GM12878 (cell line): ENCODE measurements around the gene SMOC2. TPM values are rescaled to one million over a fixed set of nuclear protein-coding genes. Genes with fewer than 3 reads are reported as not detected.

ENCODE experiments used
- ATAC-seq: fragments of 200-7000 bp; cut with Tn5 transposase; 3 replicates; pipeline ENCODE4 v1.9.1; 2020; ENCODE audit warnings: mild to moderate bottlenecking, moderate library complexity
- BruUV-seq: library from RNA; stranded (reverse); fragments of 400-500 nt; replicated peaks from 2 replicates; lab custom pipeline; 2021; lab: Mats Ljungman, UMichigan
- CTCF ChIA-PET: fragments of 300-600 bp; sonication (Branson Sonifier 250); formaldehyde crosslinking; extraction: SDS; loops from one replicate; lab custom pipeline; 2021; ENCODE audit warnings: inconsistent platforms; lab: Yijun Ruan, JAX
- POLR2A ChIA-PET: fragments of 350-600 bp; formaldehyde crosslinking; extraction: SDS; loops from one replicate; lab custom pipeline; 2021; ENCODE audit warnings: inconsistent platforms; lab: Charles Lee
- RAD21 ChIA-PET: fragments of 300-600 bp; sonication (Branson Sonifier 250); formaldehyde crosslinking; loops from one replicate; lab custom pipeline; 2023; ENCODE audit warnings: antibody characterized with exemption; ENCODE audit not compliant: unreplicated experiment; lab: Charles Lee
- SMC1A ChIA-PET: fragments of 300-600 bp; sonication (Branson Sonifier 250); formaldehyde crosslinking; loops from one replicate; lab custom pipeline; 2023; ENCODE audit not compliant: unreplicated experiment, uncharacterized antibody; lab: Charles Lee
- DNase-seq: peaks from one replicate; pipeline ENCODE4 v3.0.0-alpha.2; 2011; ENCODE audit warnings: low read depth, low spot score
- FAIRE-seq: peaks from 3 replicates; lab custom pipeline; 2011; peaks lifted over from hg19 to GRCh38; lab: Jason Lieb, UNC
- H2AFZ ChIP-seq: 2 replicates; pipeline ENCODE4 v1.6.0; 2011; ENCODE audit warnings: low read depth, low read length, control low read depth; ENCODE audit not compliant: control insufficient read depth
- H3K27ac ChIP-seq: 2 replicates; pipeline ENCODE4 v1.5.1; 2011; ENCODE audit warnings: control low read depth; ENCODE audit not compliant: control insufficient read depth, insufficient read depth
- H3K27me3 ChIP-seq, 2 experiments: replicated peaks in 1 of 2; 2 replicates each; pipeline versions ENCODE4 v1.6.0 to v1.6.1; 2011; ENCODE audit warnings: low read length in 1 of 2; ENCODE audit not compliant: control insufficient read depth in 2 of 2, insufficient read depth in 2 of 2
- H3K36me3 ChIP-seq, 2 experiments: 2 replicates each; pipeline ENCODE4 v1.5.1; 2011; ENCODE audit warnings: low read length in 1 of 2; ENCODE audit not compliant: control insufficient read depth in 2 of 2, insufficient read depth in 2 of 2
- H3K4me1 ChIP-seq: 2 replicates; pipeline ENCODE4 v1.6.1; 2011; ENCODE audit warnings: mild to moderate bottlenecking, low read length, moderate library complexity, mixed read lengths; ENCODE audit not compliant: control insufficient read depth, insufficient read depth
- H3K4me2 ChIP-seq: 2 replicates; pipeline ENCODE4 v1.6.0; 2011; ENCODE audit warnings: control low read depth; ENCODE audit not compliant: control insufficient read depth, insufficient read depth
- H3K4me3 ChIP-seq: fragments of 200-600 bp; sonication (generic); 2 replicates; pipeline ENCODE4 v1.5.1; 2016
- H3K79me2 ChIP-seq: 2 replicates; pipeline ENCODE4 v1.6.0; 2011; ENCODE audit warnings: low read length; ENCODE audit not compliant: control insufficient read depth, insufficient read depth
- H3K9ac ChIP-seq: 2 replicates; pipeline ENCODE4 v1.8.0; 2011; ENCODE audit warnings: low read length, control low read depth, mixed read lengths; ENCODE audit not compliant: control insufficient read depth, insufficient read depth
- H3K9me3 ChIP-seq: replicated peaks from 3 replicates; pipeline ENCODE4 v1.5.1; 2011; ENCODE audit warnings: mild to moderate bottlenecking, low read length; ENCODE audit not compliant: control insufficient read depth, insufficient read depth
- H4K20me1 ChIP-seq: 2 replicates; pipeline ENCODE4 v1.6.0; 2011; ENCODE audit not compliant: control insufficient read depth, insufficient read depth
- MTA3 ChIP-seq: IDR thresholded peaks from 2 replicates; pipeline ENCODE4 v1.6.1; 2012; ENCODE audit warnings: low read length, inconsistent platforms, borderline replicate concordance
- NR2C2 ChIP-seq: IDR thresholded peaks from 2 replicates; pipeline ENCODE4 v1.6.1; 2011; ENCODE audit warnings: borderline replicate concordance, low read depth; ENCODE audit not compliant: control insufficient read depth, insufficient read length
- NRF1 ChIP-seq: conservative IDR thresholded peaks from 2 replicates; pipeline ENCODE4 v1.6.1; 2011; ENCODE audit warnings: mild to moderate bottlenecking, low read depth, low read length, improper control_type of control experiment
- PML ChIP-seq: IDR thresholded peaks from 2 replicates; pipeline ENCODE4 v1.6.1; 2012; ENCODE audit warnings: low read length, inconsistent platforms
- POLR2A ChIP-seq: IDR thresholded peaks from 2 replicates; pipeline ENCODE4 v1.6.1; 2011; ENCODE audit warnings: low read depth, mild to moderate bottlenecking, low read length
- SMARCA5 ChIP-seq: fragments of 450-650 bp; IDR thresholded peaks from 2 replicates; pipeline ENCODE4 v1.6.1; 2017; ENCODE audit warnings: mild to moderate bottlenecking
- ZBTB33 ChIP-seq: fragments of 450-650 bp; IDR thresholded peaks from 2 replicates; pipeline ENCODE4 v1.6.1; 2017; ENCODE audit warnings: mild to moderate bottlenecking
- ZNF207 ChIP-seq: fragments of 450-650 bp; IDR thresholded peaks from 2 replicates; pipeline ENCODE4 v1.6.1; 2014; ENCODE audit warnings: antibody characterized with exemption, mild to moderate bottlenecking, borderline replicate concordance
- whole genome bisulfite sequencing: methylation state at CpG from one replicate; pipeline ENCODE4 v1.1.6; 2016; ENCODE audit warnings: low lambda C conversion rate; ENCODE audit not compliant: insufficient replicate concordance, insufficient coverage; ENCODE audit errors: missing lambda C conversion rate; 5-methylcytosine and 5-hydroxymethylcytosine counted together
- in situ Hi-C: fragments of 300-500 bp; cut with MboI; formaldehyde crosslinking; loops from 9 replicates; pipeline ENCODE4 v1.14.3; 2018; ENCODE audit warnings: mixed read lengths
- intact Hi-C: fragments of 100-400 bp; cut with micrococcal nuclease; formaldehyde crosslinking; loops from one replicate; pipeline ENCODE4 v1.14.2; 2022; ENCODE audit not compliant: unreplicated experiment
- polyA plus RNA-seq, 11 experiments: library from polyadenylated mRNA; depleted of rRNA in 4 of 11; unstranded in 6 of 11; stranded (reverse) in 5 of 11; fragments of >200 nt; fragmentation: Nextera tagmentation in 4 of 11; fragmentation: Illumina TruSeq in 1 of 11; extraction: Ambion mirVana in 4 of 11; extraction: Trizol in 1 of 11; gene quantifications; 1 replicate in 1 of 11; 2 replicates in 10 of 11; pipeline versions ENCODE4 v1.2.1 to v1.2.3, GENCODE V29; 2011 to 2016; ENCODE audit warnings: inconsistent platforms in 2 of 11, missing spikeins in 2 of 11, low read depth in 1 of 11
- total RNA-seq, 4 experiments: library from RNA; depleted of rRNA in 3 of 4; stranded (reverse); fragments of >200 nt in 3 of 4; fragmentation: Illumina TruSeq in 1 of 4; extraction: Trizol in 1 of 4; gene quantifications; 2 replicates each; pipeline versions ENCODE4 v1.2.1 to v1.2.3, GENCODE V29; 2013 to 2021
- TF ChIP-seq, protein P1 (sequence below): fragments of 450-650 bp; IDR thresholded peaks from 2 replicates; pipeline ENCODE4 v1.6.1; 2016; ENCODE audit warnings: mild to moderate bottlenecking

The SMOC2 gene
- total and polyA plus RNA-seq, 10 of the 15 experiments (the other 5 are each of a cell fraction or from before 2014, with no cell fraction given): 0.10 to 0.12 TPM; not detected in 8

- no peaks in the 10 kb centered on the region for H3K36me3 ChIP-seq
- TF ChIP-seq MTA3 (no peak), POLR2A (no peak), ZNF207 (no peak), PML (no peak), ZBTB33 (no peak), NR2C2 (no peak), NRF1 (no peak), SMARCA5 (no peak)
- TF ChIP-seq, protein P1, sequence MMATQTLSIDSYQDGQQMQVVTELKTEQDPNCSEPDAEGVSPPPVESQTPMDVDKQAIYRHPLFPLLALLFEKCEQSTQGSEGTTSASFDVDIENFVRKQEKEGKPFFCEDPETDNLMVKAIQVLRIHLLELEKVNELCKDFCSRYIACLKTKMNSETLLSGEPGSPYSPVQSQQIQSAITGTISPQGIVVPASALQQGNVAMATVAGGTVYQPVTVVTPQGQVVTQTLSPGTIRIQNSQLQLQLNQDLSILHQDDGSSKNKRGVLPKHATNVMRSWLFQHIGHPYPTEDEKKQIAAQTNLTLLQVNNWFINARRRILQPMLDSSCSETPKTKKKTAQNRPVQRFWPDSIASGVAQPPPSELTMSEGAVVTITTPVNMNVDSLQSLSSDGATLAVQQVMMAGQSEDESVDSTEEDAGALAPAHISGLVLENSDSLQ: no peak
- TF ChIP-seq, all 136 proteins: peak for 0
- no peaks in the 10 kb centered on the region for H3K79me2 ChIP-seq
- no peak overlapping the region for H2AFZ ChIP-seq
- ChIA-PET RAD21 (no interaction called here), POLR2A (no interaction called here), SMC1A (no interaction called here), CTCF (no interaction called here)
- no peaks in the 10 kb centered on the region for H3K9me3 ChIP-seq
- WGBS: 43% methylated on average over 10 of the region's 10 CpGs
- in situ Hi-C loops: no loop called here
- BruUV-seq: no TSS peak
- DNase-seq (no peak), FAIRE-seq (no peak), ATAC-seq (no peak)
- H3K9ac ChIP-seq: no peak overlapping the region
- no peaks in the 10 kb centered on the region for H3K4me1 ChIP-seq
- H3K27ac ChIP-seq: no peak overlapping the region
- no peak overlapping the region for H3K4me3 ChIP-seq
- intact Hi-C loops: no loop called here
- H3K27me3 ChIP-seq: no peaks in the 10 kb centered on the region
- H3K4me2 ChIP-seq: no peak overlapping the region
- H4K20me1 ChIP-seq: no peaks in the 10 kb centered on the region
Observed at GRCh38 chr6:168546730-168547129, 105.7 kb downstream of the SMOC2 start.
